GM15510 (cell line): ENCODE measurements around the gene OTULIN.

Source experiments
- POLR2A ChIP-seq: IDR thresholded peaks from 3 replicates; pipeline ENCODE4 v1.6.1; 2011; ENCODE audit warnings: borderline replicate concordance; ENCODE audit not compliant: insufficient read length; ENCODE audit errors: extremely low read depth

Gene OTULIN

DNA sequence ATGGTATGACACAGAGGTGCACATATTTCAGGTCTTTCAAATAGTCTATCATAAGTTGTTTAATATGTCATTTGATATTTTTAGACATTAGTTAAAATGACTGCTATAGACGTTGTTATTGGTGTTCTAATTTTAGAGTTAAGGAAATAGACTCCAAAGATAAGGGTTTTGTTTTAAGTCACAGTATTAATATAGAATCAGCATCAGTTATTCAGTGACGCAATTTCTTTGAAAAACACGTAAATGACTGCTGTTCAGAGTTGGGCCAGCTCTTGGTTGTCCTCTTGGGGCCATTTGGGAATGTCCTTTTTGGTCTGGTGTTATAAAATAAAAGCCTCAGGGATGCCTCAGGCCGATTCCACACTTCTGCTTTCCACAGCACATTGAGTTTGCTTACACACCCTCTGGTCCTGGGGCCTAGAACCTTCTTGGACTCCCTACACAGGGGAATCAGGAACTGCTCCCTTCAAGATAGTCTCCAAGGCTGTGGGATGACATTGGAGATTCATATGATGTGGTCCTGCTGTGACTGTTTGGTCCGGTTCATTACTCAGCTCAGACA lies 14.3 kb downstream of the OTULIN start:
- TF ChIP-seq POLR2A = no peak

DNA sequence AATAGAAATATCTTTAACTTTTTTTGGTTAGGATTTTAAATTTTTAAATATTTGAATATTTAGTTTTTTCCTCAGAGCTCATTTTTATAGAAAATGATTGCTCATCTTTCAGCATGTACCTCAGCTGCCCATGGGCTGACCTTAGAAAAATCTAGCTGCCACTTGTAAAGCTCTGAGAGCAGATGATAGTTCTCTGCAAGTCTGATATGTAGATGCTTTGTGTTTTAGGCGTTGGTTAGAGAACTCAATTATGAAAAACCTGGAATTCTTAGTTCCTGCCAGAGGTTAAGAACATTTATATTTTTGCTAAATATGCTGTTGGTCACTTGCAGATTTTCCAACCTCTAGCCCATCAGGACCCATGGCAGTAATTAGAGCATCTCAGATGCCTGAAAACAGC lies 15.1 kb downstream of the OTULIN start:
- TF ChIP-seq POLR2A = no peak

DNA sequence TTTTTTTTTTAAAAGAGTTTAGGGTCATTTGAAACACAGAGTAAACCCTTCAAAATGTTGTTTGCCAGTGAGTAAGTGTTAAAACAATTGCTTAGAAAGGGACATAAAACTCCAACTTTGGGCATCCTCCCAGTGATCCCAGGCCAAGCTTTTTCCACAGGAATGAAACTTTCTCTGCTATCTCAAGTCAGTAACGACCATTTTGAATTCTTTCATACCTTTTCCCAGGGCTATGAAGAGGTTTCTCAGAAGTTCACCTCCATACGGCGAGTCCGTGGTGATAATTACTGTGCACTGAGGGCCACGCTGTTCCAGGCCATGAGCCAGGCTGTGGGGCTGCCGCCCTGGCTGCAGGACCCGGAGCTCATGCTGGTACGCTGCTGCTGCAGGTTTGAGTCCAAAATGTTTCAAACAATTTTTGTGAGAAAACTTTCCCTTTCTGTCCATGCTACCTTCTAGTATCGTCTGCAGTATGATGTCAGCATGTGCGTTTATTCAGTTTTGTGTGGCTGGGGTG lies 16.8 kb downstream of the OTULIN start:
- no peak for TF ChIP-seq POLR2A

DNA sequence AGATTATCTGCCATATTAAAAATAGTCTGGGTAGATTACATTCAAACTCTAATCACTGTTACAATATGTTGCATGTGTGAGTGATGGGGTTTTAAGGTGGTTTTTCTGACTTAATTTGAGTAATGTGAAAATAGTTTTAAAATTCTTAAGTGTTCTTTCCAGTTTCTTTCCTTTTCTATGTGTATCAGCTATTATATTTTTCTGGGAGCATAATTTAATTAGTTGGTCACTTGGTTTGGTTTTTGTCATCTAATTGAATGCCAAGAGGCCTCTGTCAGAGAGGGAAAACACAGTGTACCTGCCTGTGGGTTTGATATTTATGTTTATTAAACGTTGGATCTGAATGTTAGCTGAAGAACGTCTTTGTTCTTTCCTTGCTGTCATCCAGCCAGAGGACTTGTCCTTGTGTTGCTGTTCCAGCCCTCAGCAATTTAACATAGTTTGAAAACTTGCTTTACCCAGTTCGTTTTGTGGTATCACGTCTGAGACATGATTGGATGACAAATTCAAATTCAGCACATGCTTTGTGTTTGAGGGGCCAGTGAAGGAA lies 19.5 kb downstream of the OTULIN start:
- no peak for TF ChIP-seq POLR2A

DNA sequence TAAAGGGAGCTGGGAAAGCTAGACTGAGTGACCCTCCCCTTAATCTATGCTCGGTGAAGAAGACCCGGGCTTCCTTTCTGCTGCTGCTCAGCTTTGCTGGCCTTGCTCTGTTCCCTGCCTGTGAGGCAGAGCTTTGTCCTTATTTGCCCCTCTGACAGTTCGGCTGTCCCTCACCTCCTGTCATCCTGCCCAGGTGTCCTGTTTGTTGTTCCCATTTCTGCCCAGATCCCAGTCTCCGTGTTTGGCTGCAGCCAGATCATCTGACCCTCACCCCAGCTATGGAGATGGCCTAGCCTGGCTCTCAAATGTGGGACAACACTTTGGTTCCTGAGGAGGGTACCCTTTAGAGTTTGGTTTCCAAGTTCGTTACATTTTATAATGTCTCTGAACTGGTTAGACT lies 20.2 kb downstream of the OTULIN start:
- no peak for TF ChIP-seq POLR2A

DNA sequence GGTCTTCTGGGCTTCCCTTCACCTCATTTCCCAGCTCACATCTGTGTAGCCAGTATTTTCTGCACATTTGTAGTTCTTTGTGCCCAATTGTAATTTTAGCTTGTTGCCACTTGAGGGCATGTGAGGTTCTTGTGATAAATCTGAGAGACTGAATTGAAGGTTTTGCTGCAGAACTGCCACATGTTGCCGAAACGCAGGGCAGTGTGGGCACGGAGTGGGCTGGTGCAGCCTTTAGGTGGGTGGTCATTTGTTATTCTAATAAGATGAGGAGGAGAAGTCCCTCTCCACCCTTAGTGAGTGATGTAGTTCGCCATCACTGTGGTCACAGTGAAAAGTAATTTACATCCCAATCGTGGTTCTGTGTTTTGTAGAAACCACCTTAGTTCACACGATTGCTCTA lies 21.2 kb downstream of the OTULIN start:
- TF ChIP-seq POLR2A = no peak

DNA sequence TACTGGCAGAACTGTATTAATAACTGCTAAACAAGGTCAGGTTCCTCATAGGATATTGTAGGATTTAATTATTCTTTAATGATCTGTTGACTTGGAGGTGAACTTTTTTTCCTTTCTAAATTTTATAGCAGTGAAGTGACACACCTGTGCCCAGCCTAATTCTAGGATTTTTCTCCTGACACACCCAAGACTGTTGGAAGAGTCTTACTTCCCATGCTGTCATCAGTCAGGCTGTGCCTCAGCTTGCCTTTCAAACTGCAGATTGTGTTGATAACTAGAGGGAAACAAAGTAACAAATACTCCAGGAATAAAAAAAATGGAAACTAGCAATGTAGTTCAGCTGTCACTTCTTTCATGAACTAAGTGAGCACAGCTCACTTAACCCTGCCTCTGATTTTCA lies 22.0 kb downstream of the OTULIN start:
- TF ChIP-seq POLR2A = no peak

DNA sequence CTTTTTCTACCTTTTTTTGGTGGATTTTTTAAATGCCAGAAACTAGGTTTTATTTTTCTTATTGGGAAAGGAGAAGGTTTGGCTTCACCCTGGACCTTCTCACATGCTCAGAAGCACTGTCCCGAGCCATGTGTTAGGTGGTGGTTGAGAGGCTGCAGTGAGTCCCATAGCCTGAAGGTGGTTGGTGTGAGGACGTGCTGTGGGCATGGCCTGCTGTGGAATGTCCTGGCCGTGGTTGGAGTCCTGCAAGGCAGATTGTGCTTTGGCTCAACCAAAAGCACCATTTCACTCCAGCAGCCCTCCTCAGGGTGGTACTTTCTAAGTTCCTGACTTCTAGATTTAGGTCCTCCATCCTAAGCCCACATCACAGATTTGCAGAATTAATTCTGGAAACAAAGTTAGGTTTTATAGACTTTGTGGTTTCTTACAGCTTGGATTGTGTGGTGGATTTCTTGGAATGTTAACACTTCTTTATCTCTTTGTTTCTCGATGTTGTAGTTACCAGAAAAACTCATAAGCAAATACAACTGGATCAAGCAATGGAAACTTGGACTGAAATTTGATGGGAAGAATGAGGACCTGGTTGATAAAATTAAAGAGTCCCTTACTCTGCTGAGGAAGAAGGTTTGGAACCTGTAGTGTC lies 22.6 kb downstream of the OTULIN start:
- no peak for TF ChIP-seq POLR2A

DNA sequence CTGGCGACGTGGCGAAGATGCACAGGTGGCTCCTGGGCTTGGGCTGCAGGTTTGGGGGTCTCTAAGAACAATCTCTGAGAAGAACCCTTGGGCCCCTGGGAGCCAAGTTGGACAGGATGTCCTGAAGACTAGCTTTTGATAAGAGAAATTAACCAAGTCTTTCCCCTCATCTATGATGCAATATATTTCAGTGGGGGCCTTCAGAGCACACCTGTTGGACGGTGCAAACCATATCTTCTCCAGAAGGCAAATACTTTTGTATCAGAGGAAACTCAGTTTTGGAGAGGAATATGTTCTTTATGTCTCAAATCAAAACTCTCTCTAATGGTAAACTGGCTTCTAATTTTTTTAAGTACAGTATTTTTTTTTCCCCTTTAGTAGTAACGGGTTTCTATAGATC lies 28.6 kb downstream of the OTULIN start:
- TF ChIP-seq POLR2A = no peak

DNA sequence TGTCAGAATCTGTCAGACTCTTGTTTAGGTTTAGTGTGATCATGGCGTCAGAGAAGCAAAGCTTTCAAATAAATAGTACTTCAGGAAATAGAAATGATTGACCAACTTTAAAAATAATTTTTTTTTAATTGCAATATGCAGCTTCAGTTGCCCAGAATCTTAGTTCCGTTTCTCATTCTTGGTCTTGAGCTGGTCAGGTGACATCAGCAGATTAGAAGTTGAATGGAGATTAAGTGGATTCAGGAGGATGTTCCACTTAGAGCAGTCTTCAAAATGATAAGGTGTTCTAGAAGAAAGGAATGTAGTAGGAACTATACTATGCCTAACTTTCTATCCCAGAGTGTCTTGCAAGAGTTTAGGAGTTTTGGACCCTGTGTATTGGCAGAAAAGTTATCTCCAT lies 30.6 kb downstream of the OTULIN start:
- no peak for TF ChIP-seq POLR2A

DNA sequence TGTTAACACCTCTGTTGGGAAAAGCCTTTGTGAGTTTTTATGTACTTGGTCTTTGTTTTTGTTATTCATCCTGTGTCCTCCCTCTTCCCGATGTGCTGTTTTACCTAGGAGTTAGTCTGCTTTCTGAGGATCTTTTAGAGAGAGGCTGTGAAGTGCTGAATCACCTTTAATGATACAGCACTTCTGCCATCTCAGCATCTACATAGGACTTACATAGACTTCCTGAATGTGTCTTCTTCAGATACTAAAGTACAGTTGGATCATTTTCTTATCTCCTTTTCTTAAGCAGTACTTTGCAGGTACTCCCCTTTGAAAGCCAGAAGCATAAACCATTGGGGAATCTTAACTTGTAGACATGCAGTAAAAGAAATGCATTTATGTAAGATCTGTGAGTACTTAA lies 31.5 kb downstream of the OTULIN start:
- TF ChIP-seq POLR2A = no peak

DNA sequence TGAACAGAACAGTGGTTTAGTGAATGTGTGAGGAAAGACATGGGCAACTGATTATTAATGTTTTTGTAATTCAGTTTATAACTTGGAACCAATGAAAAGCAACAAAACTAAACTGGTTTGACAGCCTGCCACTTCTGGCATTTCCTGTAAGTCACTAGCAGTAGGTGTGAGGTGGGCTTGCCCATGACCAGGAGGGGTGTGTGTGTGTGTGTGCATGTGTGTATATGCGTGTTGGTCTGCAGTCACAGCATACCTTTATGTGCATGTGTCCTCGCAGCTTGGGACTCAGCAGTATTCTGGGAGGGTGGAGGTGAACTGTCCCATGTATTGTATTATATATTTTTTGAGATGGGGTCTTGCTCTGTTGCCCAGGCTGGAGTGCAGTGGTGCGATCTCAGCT lies 32.3 kb downstream of the OTULIN start:
- no peak for TF ChIP-seq POLR2A

DNA sequence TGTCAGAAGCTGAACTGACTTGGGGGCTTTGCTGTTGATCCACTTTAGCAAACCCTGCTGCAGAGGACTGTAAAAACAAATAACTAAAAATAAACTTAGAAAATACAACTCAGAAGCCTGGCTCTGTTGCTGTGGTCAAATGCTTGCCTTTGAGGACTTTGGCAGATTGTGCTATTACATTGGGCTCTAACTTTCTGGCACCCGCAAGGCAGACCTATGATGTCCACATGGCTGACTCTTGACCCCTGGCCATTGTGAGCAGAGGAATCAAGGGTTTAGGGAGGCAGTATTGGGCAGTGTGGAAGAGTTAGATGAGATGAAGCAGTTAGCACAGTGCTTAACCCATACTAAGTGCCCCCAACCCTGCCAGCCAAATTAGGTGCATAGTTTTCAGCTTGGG lies 34.0 kb downstream of the OTULIN start:
- no peak for TF ChIP-seq POLR2A

DNA sequence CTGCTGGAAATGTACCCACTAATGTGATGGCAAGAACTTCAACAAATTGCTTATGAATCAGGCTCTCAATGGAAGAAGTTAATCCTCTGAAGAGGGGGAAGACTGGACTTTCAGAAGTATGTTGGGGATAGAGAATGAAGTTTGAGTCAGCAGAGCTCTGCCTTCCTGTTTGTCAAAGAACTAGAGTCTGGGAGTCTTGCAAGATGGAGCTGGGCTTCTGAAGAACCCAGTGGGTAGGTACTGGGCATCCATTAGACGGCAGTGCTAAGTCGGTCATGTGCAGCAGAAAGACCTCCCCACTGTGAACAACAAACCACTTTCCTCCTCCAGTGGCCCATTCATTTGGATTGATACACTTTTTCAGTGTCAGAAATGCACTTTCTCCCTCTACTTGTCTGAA lies 34.6 kb downstream of the OTULIN start:
- no peak for TF ChIP-seq POLR2A

DNA sequence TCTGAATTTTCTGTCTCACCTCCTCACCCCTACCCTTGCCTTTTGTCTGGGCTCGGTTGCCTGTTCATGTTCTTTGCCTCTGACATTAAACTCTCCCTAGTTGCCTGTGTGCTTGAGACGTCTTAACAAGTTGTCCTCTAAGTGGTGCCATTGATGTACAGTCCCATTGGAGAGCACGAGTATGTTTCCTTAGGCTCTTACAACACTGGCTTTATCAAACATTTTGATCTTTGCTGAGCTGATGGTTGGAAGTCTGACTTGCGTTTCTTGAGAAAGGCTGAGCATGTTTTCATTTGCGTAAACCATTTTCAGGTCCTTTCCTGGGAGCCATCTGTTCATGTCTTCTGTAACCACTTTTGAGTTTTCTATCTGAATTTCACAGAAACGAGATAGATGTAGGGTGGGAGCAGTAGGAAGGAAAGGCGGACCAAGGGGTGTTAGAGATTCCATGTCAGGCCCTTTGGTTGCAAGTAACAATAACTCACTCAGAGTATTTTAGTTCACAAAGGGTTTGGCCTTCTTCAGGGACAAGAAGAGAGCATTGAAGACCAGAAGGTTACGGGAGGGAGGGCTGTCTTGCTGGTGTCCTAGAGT lies 35.4 kb downstream of the OTULIN start:
- TF ChIP-seq POLR2A = no peak
